ENCODE data around the gene FNDC10.

DNA sequence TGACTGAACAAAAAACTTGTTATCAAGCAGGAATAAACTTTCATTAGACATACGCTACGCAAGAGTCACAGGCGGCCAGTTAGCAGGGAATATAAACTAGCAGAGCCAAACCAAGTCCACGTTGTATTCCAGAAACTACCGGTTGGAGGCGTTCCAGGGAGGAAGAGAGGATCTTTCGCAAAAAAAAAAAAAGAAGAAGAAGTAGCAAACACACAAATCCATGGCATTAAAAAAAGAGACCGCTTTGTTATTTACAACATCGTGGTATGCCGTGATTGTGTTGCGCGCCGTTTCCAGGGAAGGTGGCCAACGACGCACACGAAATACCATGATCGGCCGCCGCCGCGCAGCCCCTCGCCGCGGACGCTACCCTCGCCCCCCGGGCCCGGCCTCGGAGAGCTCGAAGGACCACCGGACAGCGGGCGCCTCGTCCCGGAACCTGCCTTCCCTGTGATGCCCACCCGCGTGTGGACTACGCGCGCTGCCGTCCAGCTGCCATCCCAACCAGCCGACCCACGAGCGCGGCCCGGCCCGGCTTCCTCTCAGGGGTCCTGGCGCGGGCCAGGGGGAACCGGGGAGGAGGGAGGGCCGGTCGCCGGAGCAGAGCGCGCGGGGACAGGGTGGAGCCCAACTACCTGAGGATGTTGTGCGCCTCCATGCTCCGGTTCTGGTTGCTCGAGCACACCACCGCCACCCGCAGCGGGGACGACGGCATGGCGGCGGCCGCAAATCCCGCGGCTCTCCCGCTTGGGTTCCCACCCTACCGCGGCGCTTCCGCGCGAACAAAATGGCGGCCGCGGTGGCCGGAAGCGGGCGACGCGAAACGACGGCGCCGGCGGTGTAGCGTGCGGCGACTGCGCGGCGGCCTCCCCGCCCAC is 25.9 kb downstream of the FNDC10 start:
- TF ChIP-seq, protein P1, sequence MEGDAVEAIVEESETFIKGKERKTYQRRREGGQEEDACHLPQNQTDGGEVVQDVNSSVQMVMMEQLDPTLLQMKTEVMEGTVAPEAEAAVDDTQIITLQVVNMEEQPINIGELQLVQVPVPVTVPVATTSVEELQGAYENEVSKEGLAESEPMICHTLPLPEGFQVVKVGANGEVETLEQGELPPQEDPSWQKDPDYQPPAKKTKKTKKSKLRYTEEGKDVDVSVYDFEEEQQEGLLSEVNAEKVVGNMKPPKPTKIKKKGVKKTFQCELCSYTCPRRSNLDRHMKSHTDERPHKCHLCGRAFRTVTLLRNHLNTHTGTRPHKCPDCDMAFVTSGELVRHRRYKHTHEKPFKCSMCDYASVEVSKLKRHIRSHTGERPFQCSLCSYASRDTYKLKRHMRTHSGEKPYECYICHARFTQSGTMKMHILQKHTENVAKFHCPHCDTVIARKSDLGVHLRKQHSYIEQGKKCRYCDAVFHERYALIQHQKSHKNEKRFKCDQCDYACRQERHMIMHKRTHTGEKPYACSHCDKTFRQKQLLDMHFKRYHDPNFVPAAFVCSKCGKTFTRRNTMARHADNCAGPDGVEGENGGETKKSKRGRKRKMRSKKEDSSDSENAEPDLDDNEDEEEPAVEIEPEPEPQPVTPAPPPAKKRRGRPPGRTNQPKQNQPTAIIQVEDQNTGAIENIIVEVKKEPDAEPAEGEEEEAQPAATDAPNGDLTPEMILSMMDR (IDR thresholded peaks at IDR 0.05) = peak; percentile 24; the same call in 1 of the 2 replicates
- TF ChIP-seq ZFX (IDR thresholded peaks at IDR 0.05; ENCODE audit: borderline replicate concordance) = no peak

All from 22Rv1 (cell line).